Testis (tissue), 3 donors: ENCODE data around the gene LDHAL6A. TPM values are rescaled to one million over a fixed set of nuclear protein-coding genes. Genes with fewer than 3 reads are reported as not detected.

Experiments used
- DNase-seq: peaks from one replicate; pipeline ENCODE4 v3.0.0-alpha.2; 2019
- H3K27ac ChIP-seq, 2 donors: fragments of 200-600 bp; sonication (generic); one replicate each; pipeline ENCODE4 v1.5.1; 2019
- H3K27me3 ChIP-seq: fragments of 200-600 bp; sonication (generic); one replicate; pipeline ENCODE4 v1.5.1; 2019
- H3K36me3 ChIP-seq: fragments of 200-600 bp; sonication (generic); one replicate; pipeline ENCODE4 v1.5.1; 2017; ENCODE audit warnings: low read depth; ENCODE audit errors: missing control alignments
- H3K4me1 ChIP-seq: fragments of 200-600 bp; sonication (generic); one replicate; pipeline ENCODE4 v1.5.1; 2019
- H3K4me3 ChIP-seq, 2 donors: fragments of 200-600 bp; sonication (generic); one replicate each; pipeline ENCODE4 v1.5.1; 2017 to 2019
- H3K9me3 ChIP-seq: fragments of 200-600 bp; sonication (generic); one replicate; pipeline ENCODE4 v1.5.1; 2017
- CTCF ChIP-seq, 3 experiments: fragments of 450-650 bp in 2 of 3; fragments of 200-600 bp in 1 of 3; sonication (generic) in 1 of 3; IDR thresholded peaks; one replicate each; pipeline ENCODE4 v1.5.1; 2016 to 2019; ENCODE audit warnings: antibody characterized with exemption in 3 of 3, mild to moderate bottlenecking in 2 of 3, moderate library complexity in 1 of 3
- POLR2A ChIP-seq: fragments of 450-650 bp; IDR thresholded peaks from one replicate; pipeline ENCODE4 v1.6.1; 2017; ENCODE audit warnings: antibody characterized with exemption, mild to moderate bottlenecking, moderate library complexity
- WGBS, 2 donors: methylation state at CpG; one replicate each; pipeline ENCODE4 v1.1.5; 2018; 5-methylcytosine and 5-hydroxymethylcytosine counted together
- intact Hi-C: fragments of 100-400 bp; cut with DNase I; formaldehyde crosslinking; loops from one replicate; pipeline ENCODE4 v1.15.1; 2023; ENCODE audit warnings: low total_unique reads
- polyA plus RNA-seq: library from polyadenylated mRNA; stranded (reverse); fragments of 350-450 nt; fragmentation: Illumina TruSeq; extraction: RNeasy Lipid Tissue Mini Kit (QIAGEN cat#74804); gene quantifications from one replicate; pipeline ENCODE4 v1.2.3, GENCODE V29; 2014; ENCODE audit warnings: low read depth, low replicate concordance; ENCODE audit not compliant: insufficient read depth
- total RNA-seq, 2 donors: library from RNA; depleted of rRNA; stranded (reverse); fragments of >200 nt; gene quantifications; one replicate each; pipeline ENCODE4 v1.2.3, GENCODE V29; 2016

LDHAL6A gene
- total and polyA plus RNA-seq, 3 donors from 2014 or later = 2.4 to 13.0 (median 4.7) TPM

DNA sequence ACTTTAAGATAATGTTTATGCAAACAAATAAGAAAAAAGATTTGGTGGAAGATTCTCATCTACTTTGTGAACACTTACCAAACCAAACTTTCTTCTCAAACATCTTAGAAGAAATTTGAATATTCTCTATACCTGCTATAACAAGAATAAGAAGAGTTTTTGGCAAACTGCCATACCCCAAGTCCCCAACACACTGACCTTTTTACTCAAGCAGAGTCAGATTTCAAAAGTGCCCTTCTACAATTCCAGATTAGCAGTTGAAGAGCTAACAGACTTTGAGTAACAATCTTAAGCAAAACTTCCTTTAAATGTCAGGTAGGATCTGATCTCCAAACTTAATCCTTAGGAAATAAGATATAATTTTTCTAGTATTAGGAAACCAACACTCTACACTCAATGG, 37.2 kb downstream of the LDHAL6A start:
- Histone ChIP-seq H3K27me3 (no peaks in the 10 kb centered on the region), H3K27ac (no peak overlapping the region), H3K4me3 (no peak overlapping the region), H3K9me3 (no peaks in the 10 kb centered on the region), H3K36me3 (no peaks in the 10 kb centered on the region), H3K4me1 (no peaks in the 10 kb centered on the region)
- intact Hi-C loops = no loop called here
- no peak for TF ChIP-seq POLR2A
- no peak for TF ChIP-seq CTCF (IDR thresholded peaks at IDR 0.05)
- DNase-seq = no peak

- Histone ChIP-seq H3K27ac (no peak overlapping the region), H3K9me3 (no peaks in the 10 kb centered on the region), H3K4me1 (no peaks in the 10 kb centered on the region), H3K4me3 (no peak overlapping the region), H3K27me3 (no peaks in the 10 kb centered on the region), H3K36me3 (no peaks in the 10 kb centered on the region)
- DNase-seq = no peak
- WGBS, 2 donors = 92% methylated on average over 4 of the region's 4 CpGs
- intact Hi-C loops = no loop called here
- TF ChIP-seq CTCF (IDR thresholded peaks at IDR 0.05) (no peak), POLR2A (no peak)
These were observed 37.7 kb downstream of the LDHAL6A start for GRCh38 chr11:18493310-18493709.

GRCh38 chr11:18495271-18495670, 39.6 kb downstream of the LDHAL6A start:
- TF ChIP-seq POLR2A (no peak), CTCF (IDR thresholded peaks at IDR 0.05) (no peak)
- intact Hi-C loops = no loop called here
- no peaks in the 10 kb centered on the region for H3K36me3 ChIP-seq

DNA sequence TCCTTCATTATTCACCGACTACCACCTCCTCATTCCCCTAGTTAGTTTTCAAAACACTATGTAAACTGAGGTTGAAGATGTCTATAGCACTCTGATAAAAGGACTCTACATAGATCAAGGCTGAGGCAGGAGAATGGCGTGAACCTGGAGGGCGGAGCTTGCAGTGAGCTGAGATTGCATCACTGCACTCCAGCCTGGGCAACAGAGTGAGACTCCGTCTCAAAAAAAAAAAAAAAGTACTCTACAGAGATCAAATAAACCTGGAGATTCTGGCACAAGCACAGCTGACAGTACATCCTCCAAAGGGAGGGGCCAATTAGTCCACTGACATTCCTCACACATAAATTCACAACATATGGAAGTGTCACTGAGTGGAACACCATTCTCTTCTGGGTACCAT, 40.0 kb downstream of the LDHAL6A start:
- intact Hi-C loops = no loop called here
- WGBS, 2 donors = 88 to 94% methylated on average over 4 of the region's 4 CpGs
- no peaks in the 10 kb centered on the region for H3K36me3 ChIP-seq

More at GRCh38 chr11:18495271-18495670, 39.6 kb downstream of the LDHAL6A start:
- DNase-seq = no peak
- Histone ChIP-seq H3K4me3 (no peak overlapping the region), H3K27me3 (no peaks in the 10 kb centered on the region), H3K9me3 (no peaks in the 10 kb centered on the region), H3K4me1 (no peaks in the 10 kb centered on the region), H3K27ac (no peak overlapping the region)

More for the DNA sequence above, 40.0 kb downstream of the LDHAL6A start:
- DNase-seq = no peak
- Histone ChIP-seq H3K9me3 (no peaks in the 10 kb centered on the region), H3K27ac (no peak overlapping the region), H3K4me3 (no peak overlapping the region), H3K27me3 (no peaks in the 10 kb centered on the region), H3K4me1 (no peaks in the 10 kb centered on the region)
- TF ChIP-seq POLR2A (no peak), CTCF (IDR thresholded peaks at IDR 0.05) (no peak)
